GM12878 (cell line): ENCODE measurements around the gene ERN1. TPM values are rescaled to one million over a fixed set of nuclear protein-coding genes. Genes with fewer than 3 reads are reported as not detected.
A peak's percentile ranks its signal among the peaks of the same experiment; 100 is the strongest.

Experiments
- BHLHE40 ChIP-seq, 2 experiments: fragments of 450-650 bp in 1 of 2; IDR thresholded peaks; 2 replicates each; pipeline ENCODE4 v1.6.1; 2011 to 2017; ENCODE audit warnings: low read depth in 2 of 2, borderline replicate concordance in 1 of 2, improper control_type of control experiment in 1 of 2, low read length in 1 of 2, mild to moderate bottlenecking in 1 of 2
- CEBPB ChIP-seq, 2 experiments: fragments of 150-350 bp in 1 of 2; IDR thresholded peaks; 2 replicates each; pipeline ENCODE4 v1.6.1; 2012 to 2014; ENCODE audit warnings: low read depth in 2 of 2, low read length in 2 of 2, borderline replicate concordance in 1 of 2, inconsistent platforms in 1 of 2
- CREB1 ChIP-seq: IDR thresholded peaks from 2 replicates; pipeline ENCODE4 v1.6.1; 2012; ENCODE audit warnings: low read depth, mild to moderate bottlenecking, inconsistent platforms
- EED ChIP-seq: sonication (generic); IDR thresholded peaks from 2 replicates; pipeline ENCODE4 v1.6.1; 2016; ENCODE audit warnings: antibody characterized with exemption, low read depth
- EP300 ChIP-seq, 2 experiments: fragments of 150-350 bp in 1 of 2; IDR thresholded peaks; 2 replicates each; pipeline ENCODE4 v1.6.1; 2011 to 2012; ENCODE audit warnings: low read depth in 2 of 2, low read length in 2 of 2, borderline replicate concordance in 1 of 2, improper control_type of control experiment in 1 of 2, inconsistent platforms in 1 of 2; ENCODE audit not compliant: control insufficient read depth in 1 of 2
- FOS ChIP-seq: IDR thresholded peaks from 3 replicates; pipeline ENCODE4 v1.6.1; 2011; ENCODE audit warnings: borderline replicate concordance; ENCODE audit not compliant: insufficient read length; ENCODE audit errors: extremely low read depth
- GABPA ChIP-seq: IDR thresholded peaks from 2 replicates; pipeline ENCODE4 v1.6.1; 2014; ENCODE audit warnings: antibody characterized with exemption, low read depth, mild to moderate bottlenecking, inconsistent platforms
- HDAC6 ChIP-seq: fragments of 200-600 bp; sonication (generic); IDR thresholded peaks from one replicate; pipeline ENCODE4 v1.8.0; 2017; ENCODE audit warnings: antibody characterized with exemption; ENCODE audit not compliant: unreplicated experiment
- IKZF2 ChIP-seq, 2 experiments: fragments of 450-650 bp; IDR thresholded peaks; 2 replicates each; pipeline ENCODE4 v1.6.1; 2017; ENCODE audit warnings: mild to moderate bottlenecking in 2 of 2, moderate library complexity in 2 of 2
- PAX5 ChIP-seq: IDR thresholded peaks from 2 replicates; pipeline ENCODE4 v1.6.1; 2011; ENCODE audit warnings: low read depth, low read length, borderline replicate concordance
- PKNOX1 ChIP-seq: fragments of 450-650 bp; IDR thresholded peaks from 2 replicates; pipeline ENCODE4 v1.6.1; 2016; ENCODE audit warnings: mild to moderate bottlenecking
- PML ChIP-seq: IDR thresholded peaks from 2 replicates; pipeline ENCODE4 v1.6.1; 2012; ENCODE audit warnings: low read length, inconsistent platforms
- RELB ChIP-seq: fragments of 450-650 bp; IDR thresholded peaks from 2 replicates; pipeline ENCODE4 v1.6.1; 2017; ENCODE audit warnings: low read depth, mild to moderate bottlenecking, moderate library complexity
- SMAD1 ChIP-seq: fragments of 450-650 bp; IDR thresholded peaks from 2 replicates; pipeline ENCODE4 v1.6.1; 2018; ENCODE audit warnings: mild to moderate bottlenecking, low read depth; ENCODE audit not compliant: partially characterized antibody
- SUPT20H ChIP-seq: IDR thresholded peaks from 2 replicates; pipeline ENCODE4 v1.6.1; 2011; ENCODE audit warnings: low read depth, mild to moderate bottlenecking, low read length, moderate library complexity, borderline replicate concordance; ENCODE audit not compliant: control insufficient read depth
- TARDBP ChIP-seq: IDR thresholded peaks from 2 replicates; pipeline ENCODE4 v1.6.1; 2016; ENCODE audit warnings: borderline replicate concordance
- polyA plus RNA-seq, 11 experiments: library from polyadenylated mRNA; depleted of rRNA in 4 of 11; unstranded in 6 of 11; stranded (reverse) in 5 of 11; fragments of >200 nt; fragmentation: Nextera tagmentation in 4 of 11; fragmentation: Illumina TruSeq in 1 of 11; extraction: Ambion mirVana in 4 of 11; extraction: Trizol in 1 of 11; gene quantifications; 1 replicate in 1 of 11; 2 replicates in 10 of 11; pipeline versions ENCODE4 v1.2.1 to v1.2.3, GENCODE V29; 2011 to 2016; ENCODE audit warnings: inconsistent platforms in 2 of 11, missing spikeins in 2 of 11, low read depth in 1 of 11
- total RNA-seq, 4 experiments: library from RNA; depleted of rRNA in 3 of 4; stranded (reverse); fragments of >200 nt in 3 of 4; fragmentation: Illumina TruSeq in 1 of 4; extraction: Trizol in 1 of 4; gene quantifications; 2 replicates each; pipeline versions ENCODE4 v1.2.1 to v1.2.3, GENCODE V29; 2013 to 2021
- TF ChIP-seq, protein P1 (sequence below): IDR thresholded peaks from 2 replicates; pipeline ENCODE4 v1.6.1; 2012; ENCODE audit warnings: mild to moderate bottlenecking, low read depth, low read length
- TF ChIP-seq, protein P2 (sequence below): fragments of 450-650 bp; IDR thresholded peaks from 2 replicates; pipeline ENCODE4 v1.6.1; 2017; ENCODE audit warnings: mild to moderate bottlenecking, low read depth, inconsistent platforms; ENCODE audit not compliant: poor library complexity, severe bottlenecking

Gene ERN1
- total and polyA plus RNA-seq, 10 of the 15 experiments (the other 5 are each of a cell fraction or from before 2014, with no cell fraction given), result 2.6 to 19.2 (median 7.6) TPM

DNA sequence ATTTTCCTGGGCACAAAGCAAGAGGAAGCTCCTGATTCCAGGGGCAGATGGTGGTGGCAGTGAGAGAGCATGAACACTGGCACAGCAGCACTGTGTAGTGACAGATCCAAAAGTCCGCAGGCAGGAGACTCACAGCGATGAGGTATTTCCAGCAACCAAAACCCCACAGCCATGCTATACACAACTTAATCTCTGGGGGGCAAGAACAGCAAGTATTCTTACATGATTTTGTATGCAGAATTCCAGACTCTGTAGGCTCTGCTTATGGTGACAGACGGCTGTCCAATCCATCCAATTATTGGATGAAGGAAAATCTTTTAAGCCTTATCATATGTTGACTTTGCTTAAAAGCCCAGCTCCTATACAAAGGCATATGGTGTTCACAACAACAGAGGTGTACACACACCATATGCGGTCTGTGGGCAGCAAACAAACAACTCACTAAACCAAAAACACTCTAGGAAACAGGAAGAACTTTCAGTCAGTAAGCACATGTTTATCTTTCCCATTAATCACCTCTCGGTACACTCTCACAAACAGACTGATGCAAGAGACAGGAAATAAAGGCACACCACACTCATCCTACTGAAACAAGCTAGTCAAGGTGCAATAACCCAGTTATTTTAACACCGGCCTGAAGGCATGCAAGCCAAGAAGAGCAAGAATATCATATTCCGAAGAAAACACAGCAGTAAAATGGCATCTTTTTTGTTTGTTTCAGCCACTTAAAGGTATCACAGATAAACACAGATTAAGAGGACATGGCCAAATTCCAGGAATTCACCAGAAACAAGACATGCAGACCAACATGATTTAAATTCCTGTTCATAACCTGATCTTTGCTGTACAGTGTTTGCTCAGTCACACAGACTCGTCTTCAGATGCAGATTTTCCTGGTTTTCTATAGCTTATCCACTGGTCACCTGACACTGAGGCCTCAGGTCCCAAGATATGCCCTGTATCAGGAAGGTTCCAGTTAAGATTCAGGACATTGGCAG, 47.8 kb downstream of the ERN1 start (continued):
- TF ChIP-seq RELB (0 out of 2 replicates have a peak, but pooled peaks have one; percentile 18), TARDBP (no peak), EED (peak; percentile 53; the same call in 1 of the 2 replicates), PKNOX1 (peak; percentile 70), SUPT20H (no peak), SMAD1 (no peak), BHLHE40 (IDR thresholded peaks at IDR 0.05; ENCODE audit: borderline replicate concordance in 1 of 2, low read depth in 2 of 2, low read length in 1 of 2) (peak in 1 of 2 experiments; percentile 41; a peak in 1 of 4 replicates), PAX5 (0 out of 2 replicates have a peak, but pooled peaks have one; percentile 9), HDAC6 (no peak), EP300 (IDR thresholded peaks at IDR 0.05; ENCODE audit: borderline replicate concordance in 1 of 2, control insufficient read depth in 1 of 2, low read depth in 2 of 2, low read length in 2 of 2) (0 out of 4 replicates have a peak, but pooled peaks of 1 of the 2 experiments have one; percentile 28), FOS (no peak), IKZF2 (IDR thresholded peaks at IDR 0.05) (peak; percentile 78 to 81), GABPA (no peak), PML (no peak), CEBPB (IDR thresholded peaks at IDR 0.05; ENCODE audit: borderline replicate concordance in 1 of 2, low read depth in 2 of 2, low read length in 2 of 2) (0 out of 4 replicates have a peak, but pooled peaks of 1 of the 2 experiments have one; percentile 57), CREB1 (no peak)
- TF ChIP-seq, protein P1, sequence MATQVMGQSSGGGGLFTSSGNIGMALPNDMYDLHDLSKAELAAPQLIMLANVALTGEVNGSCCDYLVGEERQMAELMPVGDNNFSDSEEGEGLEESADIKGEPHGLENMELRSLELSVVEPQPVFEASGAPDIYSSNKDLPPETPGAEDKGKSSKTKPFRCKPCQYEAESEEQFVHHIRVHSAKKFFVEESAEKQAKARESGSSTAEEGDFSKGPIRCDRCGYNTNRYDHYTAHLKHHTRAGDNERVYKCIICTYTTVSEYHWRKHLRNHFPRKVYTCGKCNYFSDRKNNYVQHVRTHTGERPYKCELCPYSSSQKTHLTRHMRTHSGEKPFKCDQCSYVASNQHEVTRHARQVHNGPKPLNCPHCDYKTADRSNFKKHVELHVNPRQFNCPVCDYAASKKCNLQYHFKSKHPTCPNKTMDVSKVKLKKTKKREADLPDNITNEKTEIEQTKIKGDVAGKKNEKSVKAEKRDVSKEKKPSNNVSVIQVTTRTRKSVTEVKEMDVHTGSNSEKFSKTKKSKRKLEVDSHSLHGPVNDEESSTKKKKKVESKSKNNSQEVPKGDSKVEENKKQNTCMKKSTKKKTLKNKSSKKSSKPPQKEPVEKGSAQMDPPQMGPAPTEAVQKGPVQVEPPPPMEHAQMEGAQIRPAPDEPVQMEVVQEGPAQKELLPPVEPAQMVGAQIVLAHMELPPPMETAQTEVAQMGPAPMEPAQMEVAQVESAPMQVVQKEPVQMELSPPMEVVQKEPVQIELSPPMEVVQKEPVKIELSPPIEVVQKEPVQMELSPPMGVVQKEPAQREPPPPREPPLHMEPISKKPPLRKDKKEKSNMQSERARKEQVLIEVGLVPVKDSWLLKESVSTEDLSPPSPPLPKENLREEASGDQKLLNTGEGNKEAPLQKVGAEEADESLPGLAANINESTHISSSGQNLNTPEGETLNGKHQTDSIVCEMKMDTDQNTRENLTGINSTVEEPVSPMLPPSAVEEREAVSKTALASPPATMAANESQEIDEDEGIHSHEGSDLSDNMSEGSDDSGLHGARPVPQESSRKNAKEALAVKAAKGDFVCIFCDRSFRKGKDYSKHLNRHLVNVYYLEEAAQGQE, result no peak
- TF ChIP-seq, protein P2, sequence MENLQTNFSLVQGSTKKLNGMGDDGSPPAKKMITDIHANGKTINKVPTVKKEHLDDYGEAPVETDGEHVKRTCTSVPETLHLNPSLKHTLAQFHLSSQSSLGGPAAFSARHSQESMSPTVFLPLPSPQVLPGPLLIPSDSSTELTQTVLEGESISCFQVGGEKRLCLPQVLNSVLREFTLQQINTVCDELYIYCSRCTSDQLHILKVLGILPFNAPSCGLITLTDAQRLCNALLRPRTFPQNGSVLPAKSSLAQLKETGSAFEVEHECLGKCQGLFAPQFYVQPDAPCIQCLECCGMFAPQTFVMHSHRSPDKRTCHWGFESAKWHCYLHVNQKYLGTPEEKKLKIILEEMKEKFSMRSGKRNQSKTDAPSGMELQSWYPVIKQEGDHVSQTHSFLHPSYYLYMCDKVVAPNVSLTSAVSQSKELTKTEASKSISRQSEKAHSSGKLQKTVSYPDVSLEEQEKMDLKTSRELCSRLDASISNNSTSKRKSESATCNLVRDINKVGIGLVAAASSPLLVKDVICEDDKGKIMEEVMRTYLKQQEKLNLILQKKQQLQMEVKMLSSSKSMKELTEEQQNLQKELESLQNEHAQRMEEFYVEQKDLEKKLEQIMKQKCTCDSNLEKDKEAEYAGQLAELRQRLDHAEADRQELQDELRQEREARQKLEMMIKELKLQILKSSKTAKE, result peak; percentile 23
